HG03575 (cell line): Measurements from ENCODE around the gene EPB41L2.
"Not testable (repeated sequence)": the region's sequence is repeated elsewhere in the genome, so short reads cannot be mapped to it uniquely, and the experiment has no call there.

ENCODE experiments used
- ATAC-seq: cut with Tn5 transposase; IDR thresholded peaks from one replicate; pipeline ENCODE4 v1.9.1; 2021; ENCODE audit not compliant: unreplicated experiment, insufficient number of reproducible peaks, low FRiP score; ENCODE audit errors: extremely low read depth

The EPB41L2 gene

DNA sequence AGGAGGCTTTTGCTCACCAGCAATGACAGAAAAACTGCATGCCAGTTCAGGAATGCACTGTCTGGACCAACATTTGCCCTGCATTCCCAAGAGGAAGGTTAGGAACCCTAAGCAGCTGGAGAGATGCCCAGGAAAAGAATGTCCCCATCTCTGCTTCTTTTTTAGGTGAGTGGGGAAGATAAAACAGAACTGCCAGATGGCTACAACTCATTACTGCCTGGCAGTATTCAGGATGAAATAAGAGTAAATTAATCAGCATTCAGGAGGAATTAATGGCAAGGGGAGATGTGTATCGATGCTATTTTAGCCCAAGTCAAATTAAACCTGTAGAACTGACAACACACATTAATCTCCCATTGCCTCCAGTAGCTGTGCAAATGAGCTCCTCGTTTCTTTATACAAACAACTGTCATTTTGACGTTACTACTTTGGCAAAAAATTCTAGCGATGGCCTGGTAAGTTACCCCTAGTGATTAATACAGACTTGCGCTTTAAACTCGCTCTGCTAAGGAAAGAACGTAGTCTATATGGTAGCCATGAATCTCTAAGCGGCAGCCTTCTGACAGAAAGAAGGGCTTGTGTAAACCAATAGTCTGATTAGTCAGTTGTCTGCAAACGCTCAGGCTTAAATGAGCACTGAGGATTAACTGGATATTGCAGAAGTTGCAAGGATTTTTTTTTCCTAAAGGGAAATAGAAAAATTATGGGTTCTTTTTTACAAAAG lies 252.6 kb downstream of the EPB41L2 start:
- ATAC-seq, result no peak

DNA sequence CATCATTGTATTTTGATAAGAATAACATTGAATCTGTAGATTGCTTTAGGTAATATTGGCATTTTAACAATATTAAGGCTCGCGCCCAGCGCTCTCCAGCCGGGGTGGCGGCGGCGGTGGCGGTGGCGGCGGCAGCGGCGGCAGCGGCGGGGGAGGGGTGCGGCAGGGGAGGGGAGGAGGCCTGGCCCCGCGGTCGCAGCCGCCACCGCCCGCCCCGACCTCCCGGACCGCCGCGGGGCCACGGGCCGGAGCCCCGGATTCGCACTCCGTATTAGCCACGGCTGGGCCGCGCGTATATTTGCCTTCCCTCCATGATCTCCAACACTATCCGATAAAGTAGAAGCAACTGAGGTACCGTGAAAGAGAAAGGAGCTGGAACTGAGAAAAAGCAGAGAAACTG lies 261.7 kb downstream of the EPB41L2 start:
- not testable (repeated sequence) for ATAC-seq

DNA sequence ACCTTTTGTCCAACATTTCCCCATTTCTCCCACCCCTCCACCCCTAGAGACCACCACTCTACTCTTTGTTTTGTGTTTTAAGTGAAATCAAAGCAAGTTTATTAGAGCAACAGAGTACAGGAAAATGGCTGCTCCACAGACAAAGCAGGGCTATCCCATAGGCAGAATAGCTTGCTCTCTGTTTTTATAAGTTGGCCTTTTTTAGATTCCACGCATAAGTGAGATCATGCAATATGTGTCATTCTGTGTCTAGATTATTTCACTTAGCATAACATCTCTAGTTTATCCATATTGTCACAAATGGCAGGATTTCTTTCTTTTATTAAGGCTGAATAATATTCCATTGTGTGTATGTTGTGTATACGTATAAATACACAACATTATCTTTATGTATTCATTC lies 266.0 kb downstream of the EPB41L2 start:
- ATAC-seq, result no peak

DNA sequence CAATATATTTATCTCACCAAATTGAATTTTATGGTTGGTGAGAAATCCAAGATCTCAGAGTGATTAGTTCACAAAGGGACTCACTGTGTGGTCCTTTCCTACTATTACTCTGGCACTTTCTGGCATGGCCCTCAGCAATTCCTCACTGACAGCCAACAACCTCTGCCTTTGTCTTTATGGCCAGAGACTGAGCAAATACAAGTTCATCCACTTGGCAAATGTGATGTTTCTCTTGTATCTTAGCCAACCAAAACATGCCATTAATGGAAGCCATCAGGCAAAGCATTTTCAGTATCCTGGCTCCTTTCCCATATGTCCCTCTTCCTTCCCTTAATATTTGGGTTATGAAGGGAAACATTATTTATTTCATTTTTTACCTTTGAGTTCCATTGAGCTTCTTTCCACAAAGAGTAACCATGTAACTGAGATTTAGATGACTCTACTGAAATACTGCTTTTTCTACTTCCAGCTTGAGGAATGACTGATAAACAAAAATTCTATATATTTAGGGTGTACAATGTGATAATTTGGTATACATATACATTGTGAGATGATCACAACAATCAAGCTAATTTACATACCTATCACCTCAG lies 266.6 kb downstream of the EPB41L2 start:
- ATAC-seq, result no peak

DNA sequence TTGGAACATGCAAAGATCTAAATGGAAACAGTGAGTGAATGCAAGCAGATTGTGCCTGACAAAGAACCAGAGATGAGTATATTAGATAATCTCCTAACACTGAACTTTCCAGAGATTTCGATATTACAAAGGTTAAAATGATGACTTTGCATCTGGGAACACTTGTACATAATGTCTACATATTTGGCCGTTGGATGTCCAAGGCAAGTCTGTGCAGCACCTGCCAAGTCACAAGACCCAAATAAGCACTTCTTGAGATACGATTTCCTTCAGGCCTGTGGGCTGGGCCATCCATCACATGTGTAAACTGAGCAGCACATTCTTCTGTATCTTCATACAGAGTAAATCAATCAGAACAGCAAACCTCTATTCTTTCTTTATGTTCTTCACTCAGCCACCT lies 268.3 kb downstream of the EPB41L2 start:
- ATAC-seq, result no peak

DNA sequence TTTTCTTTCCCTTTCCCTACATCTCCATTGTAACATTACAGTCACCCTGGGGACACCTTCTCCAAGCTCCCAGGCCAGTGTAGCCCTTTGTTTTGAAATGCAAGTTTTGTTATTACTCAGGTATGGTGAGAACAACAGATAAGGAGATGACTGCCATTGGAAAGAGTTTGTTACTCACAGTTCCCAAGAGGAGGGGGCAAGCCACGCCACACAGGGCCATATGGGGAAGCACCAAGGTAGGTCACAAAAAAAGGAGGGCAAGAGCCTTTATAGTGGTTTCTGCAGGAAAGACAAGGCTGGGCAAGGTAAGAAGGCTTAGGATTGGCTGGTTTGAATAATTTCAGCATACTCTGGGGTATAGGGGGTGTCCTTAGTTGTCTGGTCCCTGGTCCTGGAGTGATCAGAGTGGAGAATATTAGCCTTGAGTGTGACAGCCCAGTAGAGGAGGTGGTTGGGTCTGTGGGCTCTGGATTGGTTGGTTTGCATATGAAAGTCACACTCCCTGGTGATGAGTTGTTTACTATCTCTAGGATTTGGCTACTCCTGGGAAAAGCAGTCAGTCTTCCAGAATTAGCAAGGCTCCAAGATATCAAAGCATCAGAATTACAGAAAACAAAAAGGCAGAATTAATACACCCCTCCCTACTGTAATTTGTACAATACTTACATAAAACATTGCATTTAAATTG lies 268.9 kb downstream of the EPB41L2 start:
- no peak for ATAC-seq
